Smooth muscle cell (in vitro differentiated cells): ENCODE results near the gene ZDHHC24. TPM values are rescaled to one million over a fixed set of nuclear protein-coding genes. Genes with fewer than 3 reads are reported as not detected.

Experiments
- DNase-seq: peaks from one replicate; lab custom pipeline; 2025; ENCODE audit not compliant: unreplicated experiment; lab: John Stamatoyannopoulos, UW
- H2AFZ ChIP-seq: fragments of 200-600 bp; sonication (generic); 2 replicates; pipeline ENCODE4 v1.6.0; 2016; ENCODE audit warnings: antibody characterized with exemption, low read depth, mild to moderate bottlenecking
- H3F3A ChIP-seq: fragments of 200-600 bp; sonication (generic); 2 replicates; pipeline ENCODE4 v1.6.0; 2017; ENCODE audit warnings: antibody characterized with exemption, low read depth
- H3K27ac ChIP-seq: fragments of 200-600 bp; sonication (generic); 2 replicates; pipeline ENCODE4 v1.5.1; 2016; ENCODE audit warnings: low read depth, mild to moderate bottlenecking
- H3K27me3 ChIP-seq: fragments of 200-600 bp; sonication (generic); 2 replicates; pipeline ENCODE4 v1.6.1; 2016; ENCODE audit warnings: low read depth, mild to moderate bottlenecking
- H3K36me3 ChIP-seq: fragments of 200-600 bp; sonication (generic); 2 replicates; pipeline ENCODE4 v1.5.1; 2016; ENCODE audit warnings: low read depth
- H3K4me1 ChIP-seq: fragments of 200-600 bp; sonication (generic); 2 replicates; pipeline ENCODE4 v1.5.1; 2016; ENCODE audit warnings: low read depth
- H3K4me2 ChIP-seq: fragments of 200-600 bp; sonication (generic); 2 replicates; pipeline ENCODE4 v1.6.0; 2016; ENCODE audit warnings: mild to moderate bottlenecking
- H3K4me3 ChIP-seq: fragments of 200-600 bp; sonication (generic); 2 replicates; pipeline ENCODE4 v1.5.1; 2016; ENCODE audit warnings: mild to moderate bottlenecking
- H3K79me2 ChIP-seq: fragments of 200-600 bp; sonication (generic); 2 replicates; pipeline ENCODE4 v1.6.0; 2016; ENCODE audit warnings: low read depth, mild to moderate bottlenecking
- H3K9ac ChIP-seq: fragments of 200-600 bp; sonication (generic); 2 replicates; pipeline ENCODE4 v1.6.0; 2016; ENCODE audit warnings: low read depth
- H3K9me3 ChIP-seq: fragments of 200-600 bp; sonication (generic); replicated peaks from 2 replicates; pipeline ENCODE4 v1.5.1; 2016; ENCODE audit warnings: low read depth
- H4K20me1 ChIP-seq: fragments of 200-600 bp; sonication (generic); 2 replicates; pipeline ENCODE4 v1.6.0; 2016; ENCODE audit warnings: low read depth
- WGBS: methylation state at CpG from one replicate; pipeline ENCODE4 v1.1.7; 2016; ENCODE audit warnings: low lambda C conversion rate; 5-methylcytosine and 5-hydroxymethylcytosine counted together
- polyA plus RNA-seq: library from polyadenylated mRNA; unstranded; fragments of >200 nt; fragmentation: Nextera tagmentation; extraction: Ambion mirVana; gene quantifications from 2 replicates; pipeline ENCODE4 v1.2.1, GENCODE V29; 2016
- total RNA-seq: library from RNA; depleted of rRNA; stranded (reverse); fragments of >200 nt; gene quantifications from 2 replicates; pipeline ENCODE4 v1.2.3, GENCODE V29; 2014
- TF ChIP-seq, protein P1 (sequence below): fragments of 200-600 bp; sonication (generic); IDR thresholded peaks from 2 replicates; pipeline ENCODE4 v1.5.1; 2017; ENCODE audit warnings: borderline replicate concordance, mild to moderate bottlenecking, antibody characterized with exemption; ENCODE audit not compliant: insufficient read depth, poor library complexity, severe bottlenecking

ZDHHC24 gene
- total and polyA plus RNA-seq, 2 experiments from 2014 or later = 13.9 to 15.7 TPM

- Histone ChIP-seq H2AFZ (no peak overlapping the region), H3K4me1 (no peaks in the 10 kb centered on the region), H3K27me3 (no peaks in the 10 kb centered on the region), H3K27ac (no peak overlapping the region), H3K4me2 (no peak overlapping the region), H3K4me3 (no peak overlapping the region), H3K79me2 (no peaks in the 10 kb centered on the region), H3F3A (no peaks in the 10 kb centered on the region), H4K20me1 (no peaks in the 10 kb centered on the region), H3K36me3 (no peaks in the 10 kb centered on the region), H3K9ac (no peak overlapping the region), H3K9me3 (no peaks in the 10 kb centered on the region)
- DNase-seq = no peak
- WGBS = 97% methylated on average over 24 of the region's 24 CpGs
- TF ChIP-seq, protein P1, sequence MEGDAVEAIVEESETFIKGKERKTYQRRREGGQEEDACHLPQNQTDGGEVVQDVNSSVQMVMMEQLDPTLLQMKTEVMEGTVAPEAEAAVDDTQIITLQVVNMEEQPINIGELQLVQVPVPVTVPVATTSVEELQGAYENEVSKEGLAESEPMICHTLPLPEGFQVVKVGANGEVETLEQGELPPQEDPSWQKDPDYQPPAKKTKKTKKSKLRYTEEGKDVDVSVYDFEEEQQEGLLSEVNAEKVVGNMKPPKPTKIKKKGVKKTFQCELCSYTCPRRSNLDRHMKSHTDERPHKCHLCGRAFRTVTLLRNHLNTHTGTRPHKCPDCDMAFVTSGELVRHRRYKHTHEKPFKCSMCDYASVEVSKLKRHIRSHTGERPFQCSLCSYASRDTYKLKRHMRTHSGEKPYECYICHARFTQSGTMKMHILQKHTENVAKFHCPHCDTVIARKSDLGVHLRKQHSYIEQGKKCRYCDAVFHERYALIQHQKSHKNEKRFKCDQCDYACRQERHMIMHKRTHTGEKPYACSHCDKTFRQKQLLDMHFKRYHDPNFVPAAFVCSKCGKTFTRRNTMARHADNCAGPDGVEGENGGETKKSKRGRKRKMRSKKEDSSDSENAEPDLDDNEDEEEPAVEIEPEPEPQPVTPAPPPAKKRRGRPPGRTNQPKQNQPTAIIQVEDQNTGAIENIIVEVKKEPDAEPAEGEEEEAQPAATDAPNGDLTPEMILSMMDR = no peak
These were observed 12.0 kb upstream of the ZDHHC24 start for GRCh38 chr11:66557733-66558326.

DNA sequence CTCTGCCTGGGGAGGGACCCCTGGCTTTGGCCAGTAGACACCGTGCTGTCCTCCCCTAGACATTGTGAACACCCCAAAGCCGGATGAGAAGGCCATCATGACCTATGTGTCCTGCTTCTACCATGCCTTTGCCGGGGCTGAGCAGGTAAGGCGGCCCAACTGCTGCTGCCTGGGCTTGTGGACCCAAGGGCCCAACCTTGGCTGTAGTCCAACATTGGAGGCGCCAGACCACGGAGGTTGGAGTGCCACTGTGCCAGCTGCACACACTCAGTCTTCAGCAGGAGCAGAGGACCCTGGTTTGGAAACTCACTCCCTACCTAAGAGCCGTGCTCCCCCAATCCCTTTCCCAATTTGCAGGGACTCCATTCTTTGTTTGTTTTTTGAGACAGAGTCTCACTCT is 10.2 kb upstream of the ZDHHC24 start:
- Histone ChIP-seq H3K4me3 (no peak overlapping the region), H3K4me2 (no peak overlapping the region), H3K36me3 (no peaks in the 10 kb centered on the region), H3F3A (no peaks in the 10 kb centered on the region), H4K20me1 (no peaks in the 10 kb centered on the region), H2AFZ (no peak overlapping the region), H3K9me3 (no peaks in the 10 kb centered on the region), H3K9ac (no peak overlapping the region), H3K4me1 (no peaks in the 10 kb centered on the region), H3K27ac (no peak overlapping the region), H3K79me2 (no peaks in the 10 kb centered on the region), H3K27me3 (no peaks in the 10 kb centered on the region)
- TF ChIP-seq, protein P1 = no peak
- WGBS = 95% methylated on average over 7 of the region's 7 CpGs
- no peak for DNase-seq

DNA sequence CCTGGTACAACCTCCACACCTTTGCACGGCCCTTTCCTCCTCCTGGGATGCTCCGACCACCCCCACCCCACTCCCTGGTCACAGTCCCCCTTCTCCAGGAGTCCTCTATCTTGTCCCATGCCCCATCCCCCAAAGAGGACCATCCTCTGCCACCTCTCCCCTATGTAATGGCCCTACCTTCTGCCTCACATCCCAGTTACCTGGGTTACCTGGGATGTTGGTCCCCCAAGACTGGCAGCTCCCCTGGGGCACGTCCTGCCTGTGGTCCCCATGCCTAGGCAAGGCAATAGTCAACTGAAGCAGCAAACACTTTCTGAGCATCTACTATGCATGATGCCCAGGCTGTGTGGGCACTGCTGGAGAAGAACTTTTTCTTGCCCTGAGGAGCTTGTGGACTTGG is 9.6 kb upstream of the ZDHHC24 start:
- Histone ChIP-seq H3K4me1 (no peaks in the 10 kb centered on the region), H3K27me3 (no peaks in the 10 kb centered on the region), H3K9me3 (no peaks in the 10 kb centered on the region), H3K4me2 (no peak overlapping the region), H3K79me2 (no peaks in the 10 kb centered on the region), H3K27ac (no peak overlapping the region), H3K4me3 (no peak overlapping the region), H3F3A (no peaks in the 10 kb centered on the region), H4K20me1 (no peaks in the 10 kb centered on the region), H3K9ac (no peak overlapping the region), H3K36me3 (no peaks in the 10 kb centered on the region), H2AFZ (no peak overlapping the region)
- DNase-seq = no peak
- 71% methylated on average over 2 of the region's 3 CpGs for WGBS
- TF ChIP-seq, protein P1 = no peak

DNA sequence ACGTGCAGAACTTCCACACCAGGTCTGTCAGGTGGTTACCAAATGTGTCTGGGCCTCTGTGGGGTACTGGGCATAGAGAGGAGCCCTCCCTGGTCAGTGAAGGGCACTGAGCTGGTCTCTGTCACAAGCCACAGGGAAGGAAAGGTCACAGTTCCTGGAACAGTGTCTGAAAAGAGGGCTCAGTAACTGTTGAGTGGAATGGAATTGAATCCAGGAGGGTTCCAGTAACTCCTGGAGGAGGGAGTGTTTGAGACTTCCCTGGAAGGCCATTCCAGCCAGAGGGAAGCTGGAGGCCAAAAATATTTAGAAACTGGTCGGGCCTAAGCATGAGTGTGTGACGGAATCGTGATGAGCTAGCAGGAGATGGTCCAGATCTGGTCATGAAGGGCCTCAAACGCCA is 8.8 kb upstream of the ZDHHC24 start:
- no peak for DNase-seq
- no peak overlapping the region for H3K4me3 ChIP-seq
- 93% methylated on average over 5 of the region's 5 CpGs for WGBS

More for the DNA sequence above, 8.8 kb upstream of the ZDHHC24 start:
- H2AFZ ChIP-seq = no peak overlapping the region
- H3K27ac ChIP-seq = no peak overlapping the region
- no peaks in the 10 kb centered on the region for H3K79me2 ChIP-seq
- H3K36me3 ChIP-seq = no peaks in the 10 kb centered on the region
- no peak overlapping the region for H3K4me2 ChIP-seq
- H3K4me1 ChIP-seq = no peaks in the 10 kb centered on the region
- no peaks in the 10 kb centered on the region for H4K20me1 ChIP-seq
- H3K9me3 ChIP-seq = no peaks in the 10 kb centered on the region
- no peak overlapping the region for H3K9ac ChIP-seq
- no peaks in the 10 kb centered on the region for H3F3A ChIP-seq
- TF ChIP-seq, protein P1 = no peak
- H3K27me3 ChIP-seq = no peaks in the 10 kb centered on the region
